Neural progenitor cell (in vitro differentiated cells): ENCODE measurements around the gene ST8SIA5.

ENCODE experiments used
- CTCF ChIP-seq: fragments of 200-600 bp; sonication (generic); IDR thresholded peaks from 2 replicates; pipeline ENCODE4 v1.5.1; 2017; ENCODE audit warnings: antibody characterized with exemption, mild to moderate bottlenecking
- EZH2 ChIP-seq: fragments of 200-600 bp; sonication (generic); IDR thresholded peaks from 2 replicates; pipeline ENCODE4 v1.6.1; 2017; ENCODE audit warnings: antibody characterized with exemption, mild to moderate bottlenecking, moderate library complexity

GRCh38 chr18:46642561-46642960 lies 114.3 kb downstream of the ST8SIA5 start:
- TF ChIP-seq CTCF (no peak), EZH2 (no peak)
